GM12864 (cell line): ENCODE results near the gene CCDC60.
"Not testable (repeated sequence)": the region's sequence is repeated elsewhere in the genome, so short reads cannot be mapped to it uniquely, and the experiment has no call there.

ENCODE experiments used
- DNase-seq: peaks from one replicate; pipeline ENCODE4 v3.0.0-alpha.2; 2011; ENCODE audit warnings: low read depth
- H3K4me3 ChIP-seq: 2 replicates; pipeline ENCODE4 v1.5.1; 2011; ENCODE audit warnings: mild to moderate bottlenecking, low read depth, low read length, control low read depth
- TF ChIP-seq, protein P1 (sequence below): IDR thresholded peaks from 2 replicates; pipeline ENCODE4 v1.5.1; 2011; ENCODE audit warnings: low read depth, mild to moderate bottlenecking, moderate library complexity, low read length, control low read depth, inconsistent platforms; ENCODE audit errors: missing control alignments

CCDC60 gene

GRCh38 chr12:119338593-119339363, 4.2 kb downstream of the CCDC60 start:
- TF ChIP-seq, protein P1, sequence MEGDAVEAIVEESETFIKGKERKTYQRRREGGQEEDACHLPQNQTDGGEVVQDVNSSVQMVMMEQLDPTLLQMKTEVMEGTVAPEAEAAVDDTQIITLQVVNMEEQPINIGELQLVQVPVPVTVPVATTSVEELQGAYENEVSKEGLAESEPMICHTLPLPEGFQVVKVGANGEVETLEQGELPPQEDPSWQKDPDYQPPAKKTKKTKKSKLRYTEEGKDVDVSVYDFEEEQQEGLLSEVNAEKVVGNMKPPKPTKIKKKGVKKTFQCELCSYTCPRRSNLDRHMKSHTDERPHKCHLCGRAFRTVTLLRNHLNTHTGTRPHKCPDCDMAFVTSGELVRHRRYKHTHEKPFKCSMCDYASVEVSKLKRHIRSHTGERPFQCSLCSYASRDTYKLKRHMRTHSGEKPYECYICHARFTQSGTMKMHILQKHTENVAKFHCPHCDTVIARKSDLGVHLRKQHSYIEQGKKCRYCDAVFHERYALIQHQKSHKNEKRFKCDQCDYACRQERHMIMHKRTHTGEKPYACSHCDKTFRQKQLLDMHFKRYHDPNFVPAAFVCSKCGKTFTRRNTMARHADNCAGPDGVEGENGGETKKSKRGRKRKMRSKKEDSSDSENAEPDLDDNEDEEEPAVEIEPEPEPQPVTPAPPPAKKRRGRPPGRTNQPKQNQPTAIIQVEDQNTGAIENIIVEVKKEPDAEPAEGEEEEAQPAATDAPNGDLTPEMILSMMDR = no peak
- DNase-seq = no peak
- H3K4me3 ChIP-seq = no peak overlapping the region

DNA sequence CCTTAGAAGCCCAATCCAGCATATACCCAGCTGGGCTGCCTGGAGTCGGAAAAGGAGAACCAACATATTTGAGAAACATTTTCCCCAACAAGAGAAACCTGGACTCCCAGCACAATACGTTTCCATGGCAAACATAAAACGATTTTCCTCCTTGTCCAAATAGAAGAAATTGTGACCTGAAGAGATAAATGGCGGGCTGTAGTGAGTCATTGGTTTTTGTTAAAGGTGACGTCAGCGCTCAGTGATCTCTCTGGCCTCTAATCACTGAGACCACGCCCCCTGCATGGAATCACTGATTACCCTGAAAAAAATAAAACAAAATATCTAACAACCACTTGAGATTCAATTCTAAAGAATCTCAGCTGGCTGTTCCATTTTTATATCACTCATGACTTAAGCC, 6.0 kb downstream of the CCDC60 start:
- TF ChIP-seq, protein P1 = no peak
- no peak overlapping the region for H3K4me3 ChIP-seq
- DNase-seq = no peak

DNA sequence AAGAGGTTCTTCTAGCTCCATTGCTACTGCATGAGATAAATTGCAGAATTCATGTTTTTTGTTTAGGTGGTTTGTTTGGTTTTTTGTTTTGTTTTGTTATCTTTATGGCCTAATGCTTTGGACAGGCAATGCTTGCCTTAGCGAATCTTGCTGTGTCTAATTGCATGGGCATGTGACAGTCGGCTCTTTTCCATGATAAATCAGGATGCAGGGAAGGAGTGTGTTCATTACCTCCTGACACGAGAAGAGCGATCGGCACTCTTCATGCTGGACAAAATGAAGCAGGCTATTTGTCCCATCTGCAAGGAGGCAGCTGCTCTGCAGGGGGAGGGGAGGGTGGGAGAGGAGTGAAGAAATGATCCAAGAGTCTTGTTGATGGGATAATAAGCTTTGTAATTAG, 6.5 kb downstream of the CCDC60 start:
- no peak for DNase-seq
- TF ChIP-seq, protein P1 = no peak
- H3K4me3 ChIP-seq = no peak overlapping the region

DNA sequence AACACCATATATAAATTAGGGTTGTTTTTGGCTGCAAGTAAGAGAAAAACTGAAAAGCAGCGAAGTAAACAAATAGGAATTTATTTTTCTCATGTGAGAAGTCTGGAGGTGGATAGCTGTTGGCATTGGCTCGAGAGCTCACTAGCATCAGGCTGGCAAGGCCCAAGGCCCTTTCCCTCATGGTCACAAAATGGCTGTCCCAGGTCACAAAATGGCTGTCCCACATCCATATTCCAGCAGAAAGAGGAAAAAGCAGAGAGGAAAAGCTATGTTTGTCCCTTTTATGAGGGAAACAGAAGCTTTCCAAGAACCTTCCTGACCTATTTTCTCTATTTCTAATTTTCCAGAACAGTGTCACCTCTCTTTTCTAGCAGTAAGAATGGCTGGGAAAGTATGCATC, 7.5 kb downstream of the CCDC60 start:
- DNase-seq = no peak
- TF ChIP-seq, protein P1 = no peak
- no peak overlapping the region for H3K4me3 ChIP-seq

DNA sequence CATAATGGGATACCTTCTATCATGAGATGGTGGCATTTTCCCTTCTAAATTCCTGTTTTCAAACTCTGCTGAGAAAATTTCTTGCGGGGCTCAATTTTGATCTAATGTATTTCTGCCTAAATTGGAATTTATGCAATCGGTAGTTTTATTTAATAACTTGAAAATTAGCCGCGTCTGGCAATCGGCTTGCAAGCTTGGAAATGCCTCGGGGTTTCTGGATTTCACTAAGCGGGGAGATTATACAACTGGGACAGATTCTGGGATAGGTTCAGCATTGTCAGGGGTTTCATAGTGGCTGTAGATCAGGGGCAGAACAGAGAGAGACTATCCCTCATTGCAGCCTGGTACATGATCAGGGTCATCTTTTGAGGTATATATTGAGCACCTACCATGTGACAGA, 8.6 kb downstream of the CCDC60 start:
- TF ChIP-seq, protein P1 = no peak
- no peak overlapping the region for H3K4me3 ChIP-seq
- no peak for DNase-seq

- no peak overlapping the region for H3K4me3 ChIP-seq
- TF ChIP-seq, protein P1 = no peak
- DNase-seq = no peak
Measured at GRCh38 chr12:119354172-119354571, 19.6 kb downstream of the CCDC60 start.

DNA sequence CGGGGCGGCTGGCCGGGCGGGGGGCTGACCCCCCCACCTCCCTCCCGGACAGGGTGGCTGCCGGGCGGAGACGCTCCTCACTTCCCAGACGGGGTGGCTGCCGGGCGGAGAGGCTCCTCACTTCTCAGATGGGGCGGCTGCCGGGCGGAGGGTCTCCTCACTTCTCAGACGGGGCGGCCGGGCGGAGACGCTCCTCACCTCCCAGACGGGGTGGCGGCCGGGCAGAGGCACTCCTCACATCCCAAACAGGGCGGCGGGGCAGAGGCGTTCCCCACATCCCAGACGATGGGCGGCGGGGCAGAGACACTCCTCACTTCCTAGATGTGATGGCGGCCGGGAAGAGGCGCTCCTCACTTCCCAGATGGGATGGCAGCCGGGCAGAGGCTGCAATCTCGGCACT, 25.8 kb downstream of the CCDC60 start:
- not testable (repeated sequence) for DNase-seq, H3K4me3 ChIP-seq
